ENCODE measurements around the gene ENTR1. TPM values are rescaled to one million over a fixed set of nuclear protein-coding genes. Genes with fewer than 3 reads are reported as not detected.

ENTR1 gene
- total and polyA plus RNA-seq, 2 of the 4 experiments (the other 2 are of a cell fraction), result 14.5 to 37.3 TPM

GRCh38 chr9:136361754-136362449, 48.5 kb downstream of the ENTR1 start (continued):
- TF ChIP-seq CTCF (conservative IDR thresholded peaks at IDR 0.05; ENCODE audit: low read depth, low read length), result no peak
- TF ChIP-seq MAFK (IDR thresholded peaks at IDR 0.05; ENCODE audit: low read depth, low read length), result no peak

Data from IMR-90 (cell line).